ENCODE results near the gene KLHL11.

DNA sequence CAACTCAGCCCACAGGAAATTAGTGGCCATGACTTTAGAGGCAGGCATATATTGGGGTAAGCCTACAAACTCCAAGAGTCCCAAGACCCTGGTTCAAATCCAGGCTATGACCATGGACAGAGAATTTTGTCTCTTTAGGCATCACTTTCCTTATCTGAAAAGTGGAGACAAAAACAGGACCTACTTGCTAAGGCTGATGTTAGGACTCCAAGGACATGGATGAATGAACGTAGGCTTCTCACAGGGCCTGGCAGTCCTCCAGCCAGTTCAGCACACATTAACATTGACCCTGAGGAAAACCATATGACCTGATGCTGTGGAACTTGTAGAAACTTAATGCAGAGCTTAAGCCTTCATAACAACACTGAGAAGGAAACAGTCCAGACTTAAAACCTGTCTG is 51.0 kb downstream of the KLHL11 start:
- TF ChIP-seq, protein P1, sequence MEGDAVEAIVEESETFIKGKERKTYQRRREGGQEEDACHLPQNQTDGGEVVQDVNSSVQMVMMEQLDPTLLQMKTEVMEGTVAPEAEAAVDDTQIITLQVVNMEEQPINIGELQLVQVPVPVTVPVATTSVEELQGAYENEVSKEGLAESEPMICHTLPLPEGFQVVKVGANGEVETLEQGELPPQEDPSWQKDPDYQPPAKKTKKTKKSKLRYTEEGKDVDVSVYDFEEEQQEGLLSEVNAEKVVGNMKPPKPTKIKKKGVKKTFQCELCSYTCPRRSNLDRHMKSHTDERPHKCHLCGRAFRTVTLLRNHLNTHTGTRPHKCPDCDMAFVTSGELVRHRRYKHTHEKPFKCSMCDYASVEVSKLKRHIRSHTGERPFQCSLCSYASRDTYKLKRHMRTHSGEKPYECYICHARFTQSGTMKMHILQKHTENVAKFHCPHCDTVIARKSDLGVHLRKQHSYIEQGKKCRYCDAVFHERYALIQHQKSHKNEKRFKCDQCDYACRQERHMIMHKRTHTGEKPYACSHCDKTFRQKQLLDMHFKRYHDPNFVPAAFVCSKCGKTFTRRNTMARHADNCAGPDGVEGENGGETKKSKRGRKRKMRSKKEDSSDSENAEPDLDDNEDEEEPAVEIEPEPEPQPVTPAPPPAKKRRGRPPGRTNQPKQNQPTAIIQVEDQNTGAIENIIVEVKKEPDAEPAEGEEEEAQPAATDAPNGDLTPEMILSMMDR (IDR thresholded peaks at IDR 0.05) = no peak
- TF ChIP-seq POLR2A (IDR thresholded peaks at IDR 0.05) = no peak
